NCI-H2081 treated with DMSO at 0.1 percent for 48 hours (cell line): Measurements from ENCODE around the gene ATP8A1.

ENCODE experiments used
- DNase-seq: peaks from one replicate; lab custom pipeline; 2025; lab: John Stamatoyannopoulos, UW

ATP8A1 gene

GRCh38 chr4:42625329-42625728, 31.6 kb downstream of the ATP8A1 start:
- no peak for DNase-seq

GRCh38 chr4:42624551-42624950, 32.4 kb downstream of the ATP8A1 start:
- DNase-seq = no peak

GRCh38 chr4:42618023-42618422, 38.9 kb downstream of the ATP8A1 start:
- DNase-seq = no peak

DNA sequence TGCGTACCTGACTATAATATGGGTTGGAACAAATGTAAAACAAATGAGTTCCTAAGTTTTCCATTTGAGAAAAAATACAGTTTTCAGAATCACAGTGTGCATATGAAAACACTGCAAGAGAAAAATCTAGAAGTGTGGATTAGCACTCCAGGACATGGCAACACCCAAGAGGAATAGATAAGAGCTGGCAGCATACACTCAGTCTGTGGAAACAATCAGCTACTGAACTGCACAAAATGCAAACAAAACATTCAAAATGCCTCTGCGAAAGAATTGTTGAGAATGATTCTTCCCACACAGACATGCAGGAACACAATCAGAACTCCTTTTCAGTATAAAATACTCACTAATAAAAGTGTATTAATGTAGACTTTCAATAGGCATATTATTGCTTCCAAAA, 39.9 kb downstream of the ATP8A1 start:
- no peak for DNase-seq

DNA sequence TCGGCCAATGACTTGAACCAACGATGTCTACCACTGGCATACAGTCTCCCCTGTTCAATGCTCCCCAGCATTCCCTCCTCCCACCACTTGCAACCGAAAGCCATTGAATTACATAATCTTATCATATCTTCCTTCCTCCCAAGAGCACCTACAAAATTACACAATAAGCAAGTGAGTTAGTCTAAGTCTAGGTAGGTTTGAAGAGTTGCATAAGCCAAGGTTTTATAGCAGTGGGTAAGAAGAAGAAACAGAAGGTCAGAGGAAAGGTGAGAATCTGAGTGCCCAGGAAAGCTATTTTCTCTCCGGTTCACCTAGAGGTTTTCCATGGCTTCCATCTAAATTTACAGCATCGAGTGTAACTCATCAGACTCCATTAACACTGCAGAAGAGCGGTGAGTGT, 40.3 kb downstream of the ATP8A1 start:
- no peak for DNase-seq

- no peak for DNase-seq
Measured at GRCh38 chr4:42615131-42615763, 41.7 kb downstream of the ATP8A1 start.

GRCh38 chr4:42612898-42613297, 44.0 kb downstream of the ATP8A1 start:
- no peak for DNase-seq

- DNase-seq = no peak
Measured at GRCh38 chr4:42610941-42611340, 46.0 kb downstream of the ATP8A1 start.

DNA sequence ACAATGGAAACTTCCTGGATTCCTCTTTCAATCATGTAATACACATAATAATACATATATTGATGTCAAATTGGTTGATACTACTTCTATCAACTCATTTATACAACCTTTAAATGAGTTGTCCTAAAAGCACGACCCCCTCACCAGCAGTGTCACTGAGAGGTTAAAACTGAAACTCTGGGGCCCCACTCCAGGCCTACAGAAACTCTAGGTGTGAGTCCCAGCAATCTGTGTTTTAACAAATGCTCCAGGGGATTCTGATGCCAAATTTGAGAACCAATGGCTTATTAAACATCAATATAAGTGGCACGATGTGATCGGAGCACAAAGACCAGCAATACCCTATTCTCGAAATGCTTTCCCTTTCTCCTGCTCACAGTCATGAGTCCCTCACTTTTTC, 47.9 kb downstream of the ATP8A1 start:
- no peak for DNase-seq

DNA sequence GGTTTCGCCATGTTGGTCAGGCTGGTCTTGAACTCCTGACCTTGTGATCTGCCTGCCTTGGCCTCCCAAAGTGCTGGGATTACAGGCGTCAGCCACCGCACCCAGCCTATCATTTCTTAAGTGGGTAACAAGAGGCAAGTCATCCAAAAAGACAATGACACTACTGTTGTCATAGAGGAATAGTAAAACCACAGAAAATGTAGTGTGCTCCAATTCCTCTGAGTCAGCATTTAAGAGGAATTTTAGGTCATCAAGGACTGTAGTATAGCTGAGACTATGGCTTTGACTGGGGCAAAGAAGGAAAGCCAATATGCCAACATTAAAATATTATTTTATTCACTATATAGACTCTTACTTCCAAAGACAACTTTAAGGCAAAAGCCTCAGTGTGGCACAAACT, 48.4 kb downstream of the ATP8A1 start:
- no peak for DNase-seq

GRCh38 chr4:42607011-42607726, 49.7 kb downstream of the ATP8A1 start:
- DNase-seq = no peak

DNA sequence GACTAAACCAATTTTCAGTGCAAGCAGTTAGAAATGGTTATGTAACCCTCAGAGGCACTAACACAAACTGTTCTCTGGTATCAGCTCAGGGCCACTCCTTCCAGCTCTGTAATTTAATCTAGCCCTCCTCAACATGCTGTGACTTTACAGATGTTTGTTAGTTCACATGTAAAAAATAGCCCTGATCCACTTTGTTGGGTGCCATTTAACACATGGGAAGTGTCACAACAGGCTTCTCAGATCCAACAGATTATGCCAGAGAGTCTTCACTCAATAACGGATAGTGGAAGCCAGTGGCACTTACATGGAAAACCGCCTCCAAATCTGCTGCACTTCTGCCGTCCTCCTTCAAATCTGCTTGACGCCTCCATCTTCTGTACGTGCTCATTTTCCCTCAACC, 51.6 kb downstream of the ATP8A1 start:
- DNase-seq = no peak

DNA sequence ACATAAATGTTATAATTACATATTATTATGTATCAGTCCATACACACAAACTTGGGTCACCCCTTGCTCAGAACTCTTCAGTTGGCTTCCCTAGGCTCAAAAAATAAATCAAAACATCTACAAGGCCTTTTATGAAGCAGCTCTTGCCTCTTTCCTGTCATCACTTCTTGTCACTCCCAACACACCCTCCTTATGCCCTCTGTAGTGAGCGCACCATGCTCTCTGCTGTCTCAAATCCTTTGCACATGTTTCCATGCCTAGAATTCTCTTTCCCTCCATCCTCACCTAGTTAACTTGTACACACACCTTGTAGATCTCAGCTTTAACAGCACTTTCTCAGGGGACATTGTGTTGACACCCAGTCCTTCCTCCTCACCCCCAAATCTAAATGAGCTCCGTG, 53.0 kb downstream of the ATP8A1 start:
- DNase-seq = no peak

- DNase-seq = no peak
Measured at GRCh38 chr4:42600578-42600977, 56.3 kb downstream of the ATP8A1 start.

DNA sequence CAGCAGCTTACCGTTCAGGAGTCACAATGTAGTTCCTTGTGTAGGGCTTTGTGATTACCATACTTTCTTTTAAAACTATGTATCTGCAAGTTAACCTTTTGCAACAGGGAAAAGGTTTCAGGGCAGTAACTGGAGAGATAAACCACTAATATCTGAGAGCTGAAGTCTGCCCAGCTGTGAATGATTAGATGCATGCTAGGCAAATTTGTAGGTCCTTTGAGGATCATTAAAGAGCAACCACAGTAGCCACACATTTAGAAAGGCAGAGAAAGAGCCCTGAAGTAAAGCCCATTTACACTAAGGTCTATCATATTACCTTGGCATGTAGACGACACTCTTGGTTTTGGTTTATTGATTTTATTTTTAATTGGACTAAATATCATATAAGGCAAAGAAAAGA, 60.0 kb downstream of the ATP8A1 start:
- no peak for DNase-seq

DNA sequence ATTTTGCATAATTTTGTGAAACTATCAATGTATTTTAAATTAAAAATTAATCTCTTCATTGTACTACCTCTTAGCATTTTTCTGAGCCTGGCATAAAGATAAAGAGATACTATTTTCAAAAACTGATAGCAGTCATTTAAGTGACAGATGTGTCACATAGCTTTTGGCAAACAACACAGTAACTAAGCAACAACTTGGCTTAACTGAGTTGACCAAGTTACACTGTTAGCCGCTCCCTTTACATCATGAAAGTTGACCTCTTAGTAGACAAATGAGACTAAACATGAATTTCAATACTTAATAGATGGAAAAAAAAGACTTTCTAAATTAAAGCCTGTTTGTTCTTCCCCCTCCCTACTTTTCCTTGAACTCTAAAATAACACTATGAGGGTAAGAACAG, 62.0 kb downstream of the ATP8A1 start:
- no peak for DNase-seq

GRCh38 chr4:42588909-42589308, 68.0 kb downstream of the ATP8A1 start:
- DNase-seq = no peak

GRCh38 chr4:42586775-42587174, 70.1 kb downstream of the ATP8A1 start:
- DNase-seq = no peak

DNA sequence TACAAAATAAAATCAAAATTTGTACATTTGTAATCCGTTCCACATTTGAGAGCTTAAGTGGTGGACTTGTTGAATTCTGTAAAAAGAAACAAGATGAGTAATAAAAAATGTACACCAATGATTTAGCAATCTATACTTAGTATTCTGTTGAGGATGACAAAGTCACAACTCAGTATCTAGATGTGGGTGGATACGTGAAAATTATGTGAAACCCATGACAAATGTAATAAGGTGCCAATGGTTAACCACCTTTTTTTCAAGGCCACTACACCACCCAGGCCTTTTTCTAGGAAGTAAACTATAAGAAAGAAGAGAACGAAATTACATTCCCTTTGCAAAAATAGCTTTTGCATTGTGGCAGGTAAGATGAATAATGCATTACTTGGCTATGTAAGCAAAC, 77.0 kb downstream of the ATP8A1 start:
- no peak for DNase-seq

- no peak for DNase-seq
Measured at GRCh38 chr4:42578187-42578586, 78.7 kb downstream of the ATP8A1 start.

DNA sequence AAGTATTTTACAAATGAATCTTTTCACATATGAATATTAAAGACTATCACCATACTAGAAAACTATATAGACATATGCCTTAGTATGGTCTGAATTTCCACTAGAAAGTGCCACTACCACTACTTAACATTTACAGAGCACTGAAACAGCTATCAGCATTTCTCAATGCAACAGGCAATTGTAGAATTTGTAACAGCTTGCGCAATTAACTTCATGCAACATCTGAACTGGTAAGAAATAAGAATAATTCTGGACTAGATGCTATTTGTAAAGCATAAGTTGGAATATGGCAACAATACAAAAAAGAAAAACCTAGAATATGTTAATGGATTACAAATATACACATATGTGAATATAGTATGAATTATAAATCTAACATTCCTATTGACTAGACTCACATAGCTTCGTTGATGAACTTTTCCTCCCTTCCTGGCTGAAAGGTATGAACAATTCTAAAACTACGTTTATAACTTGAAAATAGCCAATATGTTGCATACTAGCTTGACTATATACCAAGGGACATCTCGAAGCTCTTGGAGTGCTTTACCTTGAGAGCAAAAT, 82.0 kb downstream of the ATP8A1 start:
- DNase-seq = no peak

- no peak for DNase-seq
Measured at GRCh38 chr4:42573249-42573648, 83.7 kb downstream of the ATP8A1 start.

- DNase-seq = no peak
Measured at GRCh38 chr4:42570221-42570620, 86.7 kb downstream of the ATP8A1 start.
